Measurements from ENCODE around the gene CDHR2. TPM values are rescaled to one million over a fixed set of nuclear protein-coding genes. Genes with fewer than 3 reads are reported as not detected.

Gene CDHR2
- total RNA-seq, 4 donors from 2014 or later = 0.07 to 0.27 (median 0.20) TPM; not detected in 1

- in situ Hi-C loops (cut with MboI; ENCODE audit: low sequenced_read_pairs in 4 of 4) = no loop called here
Observed at GRCh38 chr5:176573564-176574296, 24.6 kb downstream of the CDHR2 start.

DNA sequence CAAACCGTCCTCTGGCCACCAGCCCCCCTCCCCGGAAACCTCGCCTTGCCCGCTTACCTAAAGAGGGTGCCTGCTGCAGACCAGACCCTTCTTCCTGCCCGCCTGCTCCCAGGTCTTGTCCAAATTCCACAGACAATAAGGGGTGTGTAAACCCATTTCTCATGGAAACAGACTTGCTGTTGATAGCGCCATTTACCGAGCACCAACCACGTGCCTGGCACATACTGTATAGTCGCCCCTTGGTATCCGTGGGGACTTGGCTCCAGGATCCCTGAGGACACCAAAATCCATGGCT lies 25.1 kb downstream of the CDHR2 start:
- no peak for DNase-seq

More at GRCh38 chr5:176573564-176574296, 24.6 kb downstream of the CDHR2 start:
- Histone ChIP-seq H3K36me3 (no peaks in the 10 kb centered on the region), H3K4me1 (no peaks in the 10 kb centered on the region), H3K27me3 (peaks cover 2 to 3% (median 2%) of the 10 kb centered on the region in 3 donors), H3K4me3 (no peak overlapping the region), H3K9me3 (no peaks in the 10 kb centered on the region), H3K27ac (no peak overlapping the region)
- TF ChIP-seq CTCF (IDR thresholded peaks at IDR 0.05 in 4 of 5, conservative IDR thresholded peaks at IDR 0.05 in 1 of 5) (peak; percentile 67 to 88 (median 84)), POLR2A (IDR thresholded peaks at IDR 0.05) (no peak)
- intact Hi-C loops (cut with DNase I; ENCODE audit: low total_unique reads) = loop anchor here (1.0 to 10.0 kb wide), 3 partner anchors 74 to 159 kb away; partner anchors contain the start of genes CLTB and TSPAN17
- peak; percentile 84 to 93 for ATAC-seq
- DNase-seq = peak; percentile 36 to 43

GRCh38 chr5:176575066-176575465 lies 25.9 kb downstream of the CDHR2 start:
- Histone ChIP-seq H3K4me1 (no peaks in the 10 kb centered on the region), H3K27me3 (peaks cover 0 to 2% (median 0%) of the 10 kb centered on the region in 3 donors), H3K9me3 (no peaks in the 10 kb centered on the region), H3K27ac (no peak overlapping the region), H3K36me3 (no peaks in the 10 kb centered on the region), H3K4me3 (no peak overlapping the region)
- DNase-seq (no peak), ATAC-seq (no peak)
- in situ Hi-C loops (cut with MboI; ENCODE audit: low sequenced_read_pairs in 4 of 4) (no loop called here), intact Hi-C loops (cut with DNase I; ENCODE audit: low total_unique reads) (loop anchor here (10.0 kb wide), 1 partner anchor 160 kb away; the partner anchor contains the start of gene CLTB)
- TF ChIP-seq CTCF (IDR thresholded peaks at IDR 0.05 in 4 of 5, conservative IDR thresholded peaks at IDR 0.05 in 1 of 5) (no peak), POLR2A (IDR thresholded peaks at IDR 0.05) (no peak)

More for the DNA sequence above, 25.1 kb downstream of the CDHR2 start:
- no peak overlapping the region for H3K4me3 ChIP-seq
- ATAC-seq = no peak
- no peaks in the 10 kb centered on the region for H3K36me3 ChIP-seq
- H3K4me1 ChIP-seq = no peaks in the 10 kb centered on the region
- H3K27ac ChIP-seq = no peak overlapping the region
- in situ Hi-C loops (cut with MboI; ENCODE audit: low sequenced_read_pairs in 4 of 4) (no loop called here), intact Hi-C loops (cut with DNase I; ENCODE audit: low total_unique reads) (loop anchor here (1.0 to 10.0 kb wide), 3 partner anchors 73 to 159 kb away; partner anchors contain the start of genes CLTB and TSPAN17)
- H3K9me3 ChIP-seq = no peaks in the 10 kb centered on the region
- TF ChIP-seq POLR2A (IDR thresholded peaks at IDR 0.05) = no peak
- peak in 2 of 5 experiments; percentile 7 to 17 for TF ChIP-seq CTCF (IDR thresholded peaks at IDR 0.05 in 4 of 5, conservative IDR thresholded peaks at IDR 0.05 in 1 of 5)
- peaks cover 0 to 2% (median 0%) of the 10 kb centered on the region in 3 donors for H3K27me3 ChIP-seq

DNA sequence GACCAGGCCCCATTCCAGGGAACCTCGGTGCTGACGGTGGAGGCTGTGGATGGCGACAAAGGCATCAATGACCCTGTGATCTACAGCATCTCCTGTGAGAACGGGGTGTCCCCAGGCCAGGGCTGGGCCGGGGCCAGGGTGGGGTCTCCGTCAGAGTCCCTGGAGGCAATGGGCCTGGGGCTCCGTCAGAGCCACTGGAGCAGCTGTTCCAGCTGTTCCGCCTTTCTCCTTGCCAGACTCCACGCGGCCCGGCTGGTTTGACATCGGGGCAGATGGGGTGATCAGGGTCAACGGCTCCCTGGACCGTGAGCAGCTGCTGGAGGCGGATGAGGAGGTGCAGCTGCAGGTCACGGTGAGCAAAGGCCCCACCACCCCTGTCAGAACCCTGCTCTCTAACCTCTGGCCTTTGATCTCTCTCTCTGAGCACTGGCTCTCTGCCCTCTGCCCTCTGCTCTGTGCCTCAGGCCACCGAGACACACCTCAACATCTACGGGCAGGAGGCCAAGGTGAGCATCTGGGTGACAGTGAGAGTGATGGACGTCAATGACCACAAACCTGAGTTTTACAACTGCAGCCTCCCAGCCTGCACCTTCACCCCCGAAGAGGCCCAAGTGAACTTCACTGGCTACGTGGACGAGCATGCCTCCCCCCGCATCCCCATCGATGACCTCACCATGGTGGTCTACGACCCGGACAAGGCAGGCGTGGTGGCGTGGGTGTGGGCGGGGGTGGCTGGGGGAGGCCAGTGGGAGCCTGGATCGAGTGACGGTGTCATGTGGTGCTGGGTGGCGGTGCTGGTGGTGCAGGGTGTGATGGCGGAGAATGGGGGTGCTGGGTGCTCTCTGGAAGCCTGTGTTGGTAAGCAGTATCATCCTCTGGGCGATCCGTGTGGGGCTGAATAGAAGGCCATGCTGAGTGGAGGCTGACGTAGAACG lies 26.6 kb downstream of the CDHR2 start:
- Histone ChIP-seq H3K27ac (no peak overlapping the region), H3K9me3 (no peaks in the 10 kb centered on the region), H3K36me3 (no peaks in the 10 kb centered on the region), H3K4me1 (no peaks in the 10 kb centered on the region), H3K4me3 (no peak overlapping the region), H3K27me3 (no peaks in the 10 kb centered on the region)
- intact Hi-C loops (cut with DNase I; ENCODE audit: low total_unique reads) = loop anchor here (10.0 kb wide), 1 partner anchor 161 kb away; the partner anchor contains the start of gene CLTB
- TF ChIP-seq POLR2A (IDR thresholded peaks at IDR 0.05) = no peak
- TF ChIP-seq CTCF (IDR thresholded peaks at IDR 0.05 in 4 of 5, conservative IDR thresholded peaks at IDR 0.05 in 1 of 5) = no peak
- ATAC-seq = no peak
- no peak for DNase-seq
- in situ Hi-C loops (cut with MboI; ENCODE audit: low sequenced_read_pairs in 4 of 4) = no loop called here

All from gastrocnemius medialis (tissue), 4 donors.